Activated naive CD4-positive, alpha-beta T cell treated with Interleukin-2 at 50 U/mL for 16 hours (primary cell): Measurements from ENCODE around the gene ZNF2.
A peak's percentile ranks its signal among the peaks of the same experiment; 100 is the strongest.

Experiments
- DNase-seq: peaks from one replicate; pipeline ENCODE4 v3.0.0-alpha.2; 2020

The ZNF2 gene

DNA sequence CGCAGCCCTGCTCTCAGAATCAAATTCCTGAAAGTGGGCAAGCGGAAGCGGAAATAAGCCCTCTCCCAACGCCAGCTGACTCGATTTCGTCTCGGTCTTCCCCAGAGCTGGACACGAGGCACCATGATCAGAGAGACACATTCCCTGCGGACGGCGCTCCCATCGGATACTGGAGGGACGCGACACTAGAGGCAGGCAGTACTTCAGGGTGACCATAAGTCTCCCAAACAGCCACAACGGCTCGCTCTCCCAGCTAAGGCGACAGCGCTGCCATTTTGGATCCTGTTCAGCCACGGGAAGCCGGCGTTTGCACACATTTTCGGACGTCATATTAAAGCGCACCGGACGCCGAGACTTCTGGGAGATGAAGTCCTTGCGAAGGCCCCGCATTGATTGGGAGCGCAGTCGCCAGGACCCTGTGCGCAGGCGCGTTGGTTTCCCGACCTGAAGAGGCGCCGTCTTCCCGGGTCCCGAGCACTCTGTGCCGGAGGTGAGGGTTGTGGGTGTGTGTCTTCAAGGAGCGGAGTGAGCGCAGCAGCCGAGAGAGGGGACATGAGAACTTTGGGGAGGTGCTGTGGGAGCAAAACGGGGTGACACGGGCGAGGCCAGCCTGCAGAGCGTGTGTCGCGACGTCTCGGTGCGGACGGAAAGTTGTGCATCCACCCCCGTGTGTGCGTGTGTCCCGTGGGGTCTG, at the start of gene ZNF2:
Gene ZNF2, plus strand, starts transcription at position 439 of the 694 bp plus-strand sequence. CDS start 10,418 bp downstream, outside the sequence.
- DNase-seq, result peak; percentile 97

GRCh38 chr2:95121093-95121406, 44.6 kb upstream of the ZNF2 start:
- DNase-seq, result no peak

GRCh38 chr2:95121407-95122196, 44.0 kb upstream of the ZNF2 start, which contains the start of gene MRPS5:
Gene MRPS5, minus strand, starts transcription at chr2:95121808. Its CDS starts 17 bp downstream, at chr2:95121791.
- peak; percentile 92 for DNase-seq

GRCh38 chr2:95122197-95122551, 43.4 kb upstream of the ZNF2 start:
- DNase-seq, result no peak

GRCh38 chr2:95138702-95139101, 26.9 kb upstream of the ZNF2 start:
- no peak for DNase-seq

- no peak for DNase-seq
Observed at GRCh38 chr2:95143838-95144237, 21.8 kb upstream of the ZNF2 start.

GRCh38 chr2:95149397-95149984, 16.1 kb upstream of the ZNF2 start:
- no peak for DNase-seq

DNA sequence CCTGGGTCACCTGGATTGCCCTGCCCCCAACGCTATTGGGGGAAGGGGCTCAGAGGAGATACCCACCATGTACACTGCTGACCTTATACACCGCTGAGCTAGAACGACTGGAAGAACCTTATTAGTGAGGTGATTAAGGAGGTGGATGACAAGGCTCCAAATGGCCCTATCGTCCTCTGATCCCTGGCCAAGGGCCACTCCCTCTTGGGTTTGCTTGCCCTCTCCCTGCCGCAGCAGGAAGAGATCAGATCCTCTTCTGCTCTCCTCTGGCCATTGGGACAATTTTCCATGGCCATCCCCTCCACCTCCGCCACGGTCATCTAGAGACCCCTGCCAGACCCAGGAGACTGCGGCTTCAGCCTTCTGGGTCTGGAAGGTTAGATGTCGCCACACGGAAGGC, 7.2 kb upstream of the ZNF2 start:
- DNase-seq, result no peak

DNA sequence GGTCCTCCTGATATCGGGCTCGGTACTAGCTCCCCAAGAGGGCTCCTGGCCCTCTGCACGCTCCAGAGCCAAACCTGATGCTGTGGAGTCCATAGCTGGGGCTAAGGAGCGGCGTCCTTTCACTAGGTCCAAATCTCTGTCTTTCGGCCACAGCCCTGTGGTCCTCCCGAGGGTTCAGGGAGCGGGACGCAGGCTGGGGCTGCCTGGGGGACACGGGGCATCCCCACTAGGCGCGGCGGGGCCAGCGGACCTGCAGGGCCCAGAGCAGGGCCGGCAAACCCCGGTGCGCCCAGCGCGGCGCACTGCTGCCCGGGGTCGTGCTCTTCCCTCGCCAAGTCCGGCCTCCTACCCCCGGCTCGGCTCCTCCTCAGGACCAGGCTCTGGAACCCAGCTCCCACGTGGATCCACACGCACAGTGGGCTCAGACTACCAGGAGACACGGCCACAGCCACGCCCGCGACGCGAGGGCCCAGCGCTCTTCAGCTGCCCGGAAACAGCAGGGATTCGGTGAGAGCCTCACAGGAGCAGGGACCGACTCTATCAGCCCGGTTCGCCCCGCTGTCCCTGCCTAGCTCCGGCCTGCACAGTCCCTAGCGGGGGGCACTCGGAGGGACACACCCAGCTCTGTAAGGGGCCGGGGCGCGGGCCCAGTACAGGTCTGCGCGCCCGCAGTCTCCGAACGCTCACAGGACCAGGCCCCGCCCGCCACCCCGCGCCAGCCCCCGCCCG, 6.6 kb upstream of the ZNF2 start:
- no peak for DNase-seq

GRCh38 chr2:95159690-95160449, 5.7 kb upstream of the ZNF2 start, which contains the start of gene ZNF514:
Gene ZNF514, minus strand, starts transcription at chr2:95159848. Its CDS starts 6,595 bp downstream, at chr2:95153253.
- DNase-seq, result peak; percentile 80

DNA sequence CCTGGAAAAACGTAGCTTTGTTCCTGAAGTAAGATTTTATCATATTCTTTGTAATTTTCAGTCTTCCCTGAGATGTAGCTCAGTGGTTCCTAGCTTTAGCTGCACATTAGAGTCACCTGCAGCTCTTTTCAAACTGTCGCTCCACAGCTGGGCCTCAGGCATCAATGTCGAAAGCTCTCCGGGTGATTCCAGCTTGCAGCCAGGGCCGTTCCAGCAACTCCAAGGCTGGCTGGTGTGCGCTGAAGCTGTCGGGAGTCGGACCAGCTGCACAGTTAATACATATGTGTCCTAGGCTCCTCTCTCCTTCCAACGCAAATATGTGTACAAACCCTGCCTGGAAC, 609 bp upstream of the ZNF2 start:
- DNase-seq, result no peak

- no peak for DNase-seq
Observed at GRCh38 chr2:95166065-95166763, 605 bp downstream of the ZNF2 start.

- no peak for DNase-seq
Observed at GRCh38 chr2:95171902-95172301, 6.3 kb downstream of the ZNF2 start.

GRCh38 chr2:95174031-95174542, 8.5 kb downstream of the ZNF2 start:
- no peak for DNase-seq

- DNase-seq, result no peak
Observed at GRCh38 chr2:95179451-95179850, 13.8 kb downstream of the ZNF2 start.

DNA sequence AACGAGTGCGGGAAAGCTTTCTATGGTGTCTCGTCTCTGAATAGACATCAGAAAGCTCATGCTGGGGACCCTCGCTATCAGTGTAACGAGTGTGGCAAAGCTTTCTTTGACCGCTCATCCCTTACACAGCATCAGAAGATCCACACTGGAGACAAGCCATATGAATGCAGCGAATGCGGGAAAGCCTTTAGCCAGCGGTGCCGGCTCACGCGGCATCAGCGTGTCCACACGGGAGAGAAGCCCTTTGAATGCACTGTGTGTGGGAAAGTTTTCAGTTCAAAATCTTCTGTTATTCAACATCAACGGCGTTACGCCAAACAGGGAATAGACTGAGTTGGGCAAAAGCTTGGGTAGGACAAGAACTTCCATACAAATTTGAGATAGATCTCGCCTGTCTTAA, 16.2 kb downstream of the ZNF2 start:
- no peak for DNase-seq

- no peak for DNase-seq
Observed at GRCh38 chr2:95185197-95185596, 19.6 kb downstream of the ZNF2 start.

- DNase-seq, result no peak
Observed at GRCh38 chr2:95185973-95186372, 20.4 kb downstream of the ZNF2 start.

DNA sequence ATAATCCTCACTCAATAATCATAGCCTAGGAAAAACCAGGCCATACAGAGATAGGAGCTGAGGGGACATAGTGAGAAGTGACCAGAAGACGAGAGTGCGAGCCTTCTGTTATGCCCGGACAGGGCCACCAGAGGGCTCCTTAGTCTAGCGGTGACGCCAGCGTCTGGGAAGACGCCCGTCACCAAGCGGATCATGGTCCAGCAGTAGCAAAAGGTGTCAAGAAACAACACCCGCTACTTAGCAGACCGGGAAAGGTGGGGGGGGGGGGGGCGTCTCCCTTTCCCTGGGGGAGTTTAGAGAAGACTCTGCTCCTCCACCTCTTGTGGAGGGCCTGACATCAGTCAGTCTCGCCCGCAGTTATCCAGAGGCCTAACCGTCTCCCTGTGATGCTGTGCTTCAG, 27.3 kb downstream of the ZNF2 start:
- peak; percentile 55 for DNase-seq

DNA sequence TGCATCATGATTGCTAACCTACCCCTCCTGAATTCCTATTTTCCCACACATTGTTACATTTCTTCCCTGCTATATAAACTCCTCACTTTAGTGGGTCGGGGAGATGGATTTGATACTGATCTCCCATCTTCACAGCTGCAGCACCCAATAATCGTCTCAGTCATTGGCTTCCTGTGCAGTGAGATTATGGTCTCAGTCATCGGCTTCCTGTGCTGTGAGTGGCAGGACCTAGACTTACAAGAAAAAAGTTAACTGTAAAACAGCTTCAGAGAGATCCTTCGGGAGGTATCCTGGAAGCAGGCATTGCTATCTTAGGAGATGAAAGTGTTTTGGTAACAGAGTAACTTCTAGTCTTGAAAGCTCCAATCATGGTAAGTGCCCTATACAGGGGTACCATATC, 38.3 kb downstream of the ZNF2 start:
- DNase-seq, result no peak

- no peak for DNase-seq
Observed at GRCh38 chr2:95204396-95204795, 38.8 kb downstream of the ZNF2 start.

- no peak for DNase-seq
Observed at GRCh38 chr2:95206096-95206495, 40.5 kb downstream of the ZNF2 start.
